GM21447 (cell line): ENCODE data around the gene ZNF883.

ENCODE experiments used
- ATAC-seq: cut with Tn5 transposase; IDR thresholded peaks from one replicate; pipeline ENCODE4 v1.9.1; 2021; ENCODE audit not compliant: unreplicated experiment

Gene ZNF883

GRCh38 chr9:112921549-112921948 lies 90.4 kb downstream of the ZNF883 start:
- ATAC-seq, result no peak

- no peak for ATAC-seq
Measured at GRCh38 chr9:112917987-112918362, 94.0 kb downstream of the ZNF883 start.

- no peak for ATAC-seq
Measured at GRCh38 chr9:112917047-112917986, 94.7 kb downstream of the ZNF883 start.

DNA sequence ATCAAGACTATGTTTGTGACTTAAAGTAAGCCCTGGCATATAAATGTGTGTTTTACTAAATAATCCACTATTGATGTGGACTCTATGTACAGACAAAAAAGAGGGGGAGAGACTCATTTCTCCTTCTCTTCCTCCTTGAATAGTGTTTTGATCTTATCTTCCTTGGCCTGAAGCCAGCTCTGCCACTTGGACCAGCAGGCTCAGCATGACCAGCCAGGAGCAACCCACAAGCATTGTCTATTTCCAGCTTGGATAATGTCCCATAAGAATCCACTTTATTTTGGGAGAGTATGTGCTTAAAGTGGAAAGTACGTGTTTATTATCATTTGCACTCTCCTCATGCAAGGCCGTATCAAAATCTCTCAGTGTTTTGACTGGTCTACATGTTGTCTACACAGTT lies 97.5 kb downstream of the ZNF883 start:
- ATAC-seq, result no peak

GRCh38 chr9:112913326-112913725 lies 98.7 kb downstream of the ZNF883 start:
- no peak for ATAC-seq

DNA sequence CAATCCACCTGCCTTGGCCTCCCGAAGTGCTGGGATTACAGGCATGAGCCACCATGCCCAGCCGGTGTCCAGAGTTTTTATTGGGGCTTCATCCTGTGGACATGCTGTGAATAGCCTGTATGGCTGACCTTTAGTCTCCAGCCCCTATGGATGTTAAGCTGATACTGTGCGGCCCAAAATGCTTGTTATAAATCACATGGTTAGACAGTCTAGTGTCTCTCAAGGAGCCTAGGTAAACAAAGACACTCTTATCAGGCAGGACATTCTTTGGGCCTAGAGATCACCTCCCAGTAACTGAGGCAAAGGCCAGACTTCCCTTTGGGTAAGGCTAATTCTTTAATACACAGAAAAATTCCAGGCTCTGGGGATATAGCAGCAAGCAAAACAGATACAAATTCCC lies 99.4 kb downstream of the ZNF883 start:
- no peak for ATAC-seq

DNA sequence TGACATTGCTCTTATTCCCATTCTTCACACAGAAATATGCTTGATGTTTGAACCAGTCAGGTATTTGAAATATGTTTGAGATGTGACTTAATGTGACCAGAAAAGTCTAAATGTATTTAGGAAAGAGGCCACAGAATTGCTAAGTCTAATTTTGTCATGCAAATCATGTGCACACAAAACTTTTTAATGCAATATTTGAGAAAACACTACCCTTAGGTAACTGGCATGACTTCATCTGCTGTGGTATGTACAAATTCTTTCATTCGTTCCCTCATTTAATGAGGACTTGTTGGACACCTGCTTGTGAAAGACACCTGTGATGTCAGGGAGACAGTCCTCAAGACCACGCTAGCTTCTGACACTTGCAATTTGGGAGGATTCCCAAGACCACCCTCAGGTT lies 100.3 kb downstream of the ZNF883 start:
- no peak for ATAC-seq
